ENCODE measurements around the gene TFDP2.
"Not testable (repeated sequence)": the region's sequence is repeated elsewhere in the genome, so short reads cannot be mapped to it uniquely, and the experiment has no call there.

TFDP2 gene

GRCh38 chr3:141928631-141929270 is 220.6 kb downstream of the TFDP2 start:
- no peak for DNase-seq (ENCODE audit: low read depth in 3 of 3)

GRCh38 chr3:141926929-141927328 is 222.4 kb downstream of the TFDP2 start:
- no peak for DNase-seq (ENCODE audit: low read depth in 3 of 3)

GRCh38 chr3:141925677-141926076 is 223.7 kb downstream of the TFDP2 start:
- not testable (repeated sequence) for DNase-seq (ENCODE audit: low read depth in 3 of 3)

GRCh38 chr3:141921316-141921715 is 228.0 kb downstream of the TFDP2 start:
- DNase-seq (ENCODE audit: low read depth in 3 of 3): no peak

GRCh38 chr3:141920701-141921100 is 228.6 kb downstream of the TFDP2 start:
- DNase-seq (ENCODE audit: low read depth in 3 of 3): no peak

- no peak for DNase-seq (ENCODE audit: low read depth in 3 of 3)
Observed at GRCh38 chr3:141915766-141916165, 233.6 kb downstream of the TFDP2 start.

- DNase-seq (ENCODE audit: low read depth in 3 of 3): no peak
Observed at GRCh38 chr3:141915016-141915415, 234.3 kb downstream of the TFDP2 start.

GRCh38 chr3:141914311-141914710 is 235.0 kb downstream of the TFDP2 start:
- DNase-seq (ENCODE audit: low read depth in 3 of 3): no peak

- DNase-seq (ENCODE audit: low read depth in 3 of 3): peak in 2 of 3 experiments; percentile 9 to 23
Observed at GRCh38 chr3:141913150-141913811, 236.1 kb downstream of the TFDP2 start.

GRCh38 chr3:141909986-141910385 is 239.4 kb downstream of the TFDP2 start:
- DNase-seq (ENCODE audit: low read depth in 3 of 3): not testable (repeated sequence)

GRCh38 chr3:141909408-141909807 is 239.9 kb downstream of the TFDP2 start:
- DNase-seq (ENCODE audit: low read depth in 3 of 3): no peak

- no peak for DNase-seq (ENCODE audit: low read depth in 3 of 3)
Observed at GRCh38 chr3:141905129-141905528, 244.2 kb downstream of the TFDP2 start.

GRCh38 chr3:141904203-141904602 is 245.1 kb downstream of the TFDP2 start:
- no peak for DNase-seq (ENCODE audit: low read depth in 3 of 3)

- DNase-seq (ENCODE audit: low read depth in 3 of 3): no peak
Observed at GRCh38 chr3:141901914-141902313, 247.4 kb downstream of the TFDP2 start.

GRCh38 chr3:141900343-141900742 is 249.0 kb downstream of the TFDP2 start:
- no peak for DNase-seq (ENCODE audit: low read depth in 3 of 3)

GRCh38 chr3:141898908-141899307 is 250.4 kb downstream of the TFDP2 start:
- DNase-seq (ENCODE audit: low read depth in 3 of 3): no peak

- no peak for DNase-seq (ENCODE audit: low read depth in 3 of 3)
Observed at GRCh38 chr3:141895731-141896130, 253.6 kb downstream of the TFDP2 start.

- no peak for DNase-seq (ENCODE audit: low read depth in 3 of 3)
Observed at GRCh38 chr3:141894524-141895176, 254.7 kb downstream of the TFDP2 start.

Measured in stimulated activated CD4-positive, alpha-beta T cell treated with anti-CD3 and anti-CD28 coated beads, TNF-alpha, amount 100 ng/mL, for 24 hours (primary cell).